Measurements from ENCODE around the gene LINGO1.

LINGO1 gene

GRCh38 chr15:77654975-77655374, 22.3 kb upstream of the LINGO1 start:
- no peak overlapping the region for H3K9ac ChIP-seq (ENCODE audit: low read depth, low read length)
- H3K27ac ChIP-seq (ENCODE audit: low read depth, low read length), result no peak overlapping the region
- no peaks in the 10 kb centered on the region for H3K36me3 ChIP-seq (ENCODE audit: insufficient read depth, low read length)
- H3K4me1 ChIP-seq (ENCODE audit: insufficient read depth, low read length), result 0 out of 2 replicates have a peak, but pooled peaks cover 2% of the 10 kb centered on the region
- H3K27me3 ChIP-seq (ENCODE audit: insufficient read depth, low read length), result no peaks in the 10 kb centered on the region
- 38% methylated on average over 4 of the region's 4 CpGs for WGBS
- no peak overlapping the region for H3K4me3 ChIP-seq (ENCODE audit: low read length)
- no peaks in the 10 kb centered on the region for H3K9me3 ChIP-seq (ENCODE audit: insufficient read depth, low read depth, low read length)

DNA sequence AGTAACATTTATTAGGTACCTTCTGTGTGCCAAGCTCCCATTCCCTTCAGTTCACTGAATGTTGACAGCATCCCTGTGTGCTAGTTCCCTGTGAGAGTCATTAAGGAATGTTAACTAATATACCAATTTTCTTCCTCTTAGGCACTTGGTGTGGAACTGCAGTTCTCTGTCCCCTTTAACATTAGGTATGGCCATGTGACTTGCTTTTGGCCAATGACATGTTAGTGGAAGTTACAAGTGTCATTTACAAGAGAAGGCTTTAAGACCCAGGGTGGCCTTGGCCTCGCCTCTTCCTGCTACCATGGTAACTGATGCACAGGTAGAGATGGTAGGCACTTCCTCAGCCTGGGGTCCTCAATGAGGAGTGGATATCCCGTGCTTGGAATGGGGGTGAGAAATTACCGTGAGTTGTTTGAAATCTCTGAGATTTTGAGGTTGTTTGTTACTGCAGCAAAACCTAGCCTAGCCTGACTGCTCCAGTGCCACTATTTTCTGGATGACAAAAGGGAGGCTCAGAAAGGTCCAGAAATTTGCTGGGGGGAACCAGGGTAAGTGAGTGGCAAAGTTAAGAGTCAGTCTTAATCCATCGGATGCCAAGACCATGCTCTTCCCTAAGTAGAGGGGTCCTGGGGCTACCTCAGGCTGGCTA, 21.2 kb upstream of the LINGO1 start:
- Histone ChIP-seq H3K9me3 (ENCODE audit: insufficient read depth, low read depth, low read length) (no peaks in the 10 kb centered on the region), H3K27me3 (ENCODE audit: insufficient read depth, low read length) (no peaks in the 10 kb centered on the region), H3K36me3 (ENCODE audit: insufficient read depth, low read length) (no peaks in the 10 kb centered on the region), H3K9ac (ENCODE audit: low read depth, low read length) (no peak overlapping the region), H3K4me1 (ENCODE audit: insufficient read depth, low read length) (0 out of 2 replicates have a peak, but pooled peaks cover 2% of the 10 kb centered on the region), H3K4me3 (ENCODE audit: low read length) (no peak overlapping the region), H3K27ac (ENCODE audit: low read depth, low read length) (no peak overlapping the region)
- WGBS, result 88% methylated on average over 4 of the region's 4 CpGs

DNA sequence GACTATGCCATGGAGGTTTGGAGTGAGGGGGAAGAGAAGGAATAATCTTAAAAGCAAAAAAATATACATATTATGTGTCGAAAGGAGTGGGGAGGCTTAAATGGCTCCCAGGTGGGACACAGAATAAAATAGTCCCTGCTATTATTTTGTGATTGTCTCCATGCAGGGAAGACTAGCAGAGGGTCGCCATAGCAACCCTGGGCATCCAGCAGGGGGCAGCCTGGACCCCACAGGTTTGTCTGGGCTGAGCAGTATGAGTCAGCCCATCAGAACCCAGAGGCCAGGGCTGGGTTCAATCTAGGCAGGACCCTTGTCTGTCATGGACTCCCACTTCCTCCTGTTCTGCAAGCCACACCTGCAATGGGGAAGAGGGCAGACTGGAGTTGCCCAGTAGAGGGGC, 17.6 kb upstream of the LINGO1 start:
- Histone ChIP-seq H3K9ac (ENCODE audit: low read depth, low read length) (no peak overlapping the region), H3K27ac (ENCODE audit: low read depth, low read length) (no peak overlapping the region), H3K36me3 (ENCODE audit: insufficient read depth, low read length) (no peaks in the 10 kb centered on the region), H3K4me1 (ENCODE audit: insufficient read depth, low read length) (0 out of 2 replicates have a peak, but pooled peaks cover 2% of the 10 kb centered on the region), H3K27me3 (ENCODE audit: insufficient read depth, low read length) (no peaks in the 10 kb centered on the region), H3K9me3 (ENCODE audit: insufficient read depth, low read depth, low read length) (no peaks in the 10 kb centered on the region), H3K4me3 (ENCODE audit: low read length) (no peak overlapping the region)
- WGBS, result 49% methylated on average over 2 of the region's 2 CpGs

DNA sequence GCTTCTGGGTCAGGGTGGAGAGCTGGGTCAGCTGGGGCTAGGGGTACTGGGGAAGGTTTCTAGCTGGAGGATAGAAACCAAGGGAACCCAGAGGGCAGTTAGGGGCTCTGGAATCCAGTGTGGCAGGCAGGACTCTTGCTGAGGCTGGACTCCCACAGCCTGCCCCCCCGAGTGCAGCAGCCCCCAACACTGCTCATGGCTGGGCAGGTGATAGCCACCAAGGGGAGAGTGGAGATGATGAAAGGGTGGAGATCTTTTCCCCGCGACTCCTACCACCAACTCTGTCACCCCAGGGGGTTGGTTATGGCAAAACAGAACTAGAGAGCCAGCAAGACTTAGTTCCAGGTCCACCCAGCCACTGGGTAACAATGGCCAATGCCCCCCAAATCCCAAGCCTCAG, 16.9 kb upstream of the LINGO1 start:
- Histone ChIP-seq H3K9ac (ENCODE audit: low read depth, low read length) (no peak overlapping the region), H3K4me3 (ENCODE audit: low read length) (no peak overlapping the region), H3K9me3 (ENCODE audit: insufficient read depth, low read depth, low read length) (no peaks in the 10 kb centered on the region), H3K27ac (ENCODE audit: low read depth, low read length) (no peak overlapping the region), H3K27me3 (ENCODE audit: insufficient read depth, low read length) (no peaks in the 10 kb centered on the region), H3K4me1 (ENCODE audit: insufficient read depth, low read length) (0 out of 2 replicates have a peak, but pooled peaks cover 2% of the 10 kb centered on the region), H3K36me3 (ENCODE audit: insufficient read depth, low read length) (no peaks in the 10 kb centered on the region)
- 82% methylated on average over 1 of the region's 3 CpGs for WGBS

GRCh38 chr15:77649017-77649416, 16.3 kb upstream of the LINGO1 start:
- H3K9me3 ChIP-seq (ENCODE audit: insufficient read depth, low read depth, low read length), result no peaks in the 10 kb centered on the region
- H3K9ac ChIP-seq (ENCODE audit: low read depth, low read length), result no peak overlapping the region
- H3K27me3 ChIP-seq (ENCODE audit: insufficient read depth, low read length), result no peaks in the 10 kb centered on the region
- no peaks in the 10 kb centered on the region for H3K36me3 ChIP-seq (ENCODE audit: insufficient read depth, low read length)
- H3K27ac ChIP-seq (ENCODE audit: low read depth, low read length), result no peak overlapping the region
- no peak overlapping the region for H3K4me3 ChIP-seq (ENCODE audit: low read length)
- WGBS, result 93% methylated on average over 6 of the region's 6 CpGs
- 0 out of 2 replicates have a peak, but pooled peaks cover 2% of the 10 kb centered on the region for H3K4me1 ChIP-seq (ENCODE audit: insufficient read depth, low read length)

DNA sequence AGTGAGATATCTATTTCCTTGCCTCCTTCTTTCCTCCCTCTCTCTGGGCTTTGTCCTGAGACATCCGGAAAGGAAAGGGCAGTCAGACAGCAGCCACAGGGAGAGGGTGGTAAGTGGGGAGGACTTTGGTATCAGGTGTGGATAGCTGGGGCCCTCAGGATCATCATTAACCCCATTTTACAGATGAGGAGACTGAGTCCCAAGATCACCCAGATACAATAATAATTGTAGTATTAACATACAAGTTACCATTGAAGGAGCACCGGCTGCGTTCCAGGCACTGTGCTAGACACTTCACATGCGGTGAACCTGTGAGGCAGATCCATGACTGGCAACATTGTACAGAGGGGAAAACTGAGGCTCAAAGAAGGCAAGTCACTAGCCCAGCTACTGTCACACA, 15.2 kb upstream of the LINGO1 start:
- WGBS, result 96% methylated on average over 3 of the region's 4 CpGs
- Histone ChIP-seq H3K27me3 (ENCODE audit: insufficient read depth, low read length) (no peaks in the 10 kb centered on the region), H3K9me3 (ENCODE audit: insufficient read depth, low read depth, low read length) (no peaks in the 10 kb centered on the region), H3K4me1 (ENCODE audit: insufficient read depth, low read length) (0 out of 2 replicates have a peak, but pooled peaks cover 2% of the 10 kb centered on the region), H3K9ac (ENCODE audit: low read depth, low read length) (no peak overlapping the region), H3K27ac (ENCODE audit: low read depth, low read length) (no peak overlapping the region), H3K36me3 (ENCODE audit: insufficient read depth, low read length) (no peaks in the 10 kb centered on the region), H3K4me3 (ENCODE audit: low read length) (no peak overlapping the region)

DNA sequence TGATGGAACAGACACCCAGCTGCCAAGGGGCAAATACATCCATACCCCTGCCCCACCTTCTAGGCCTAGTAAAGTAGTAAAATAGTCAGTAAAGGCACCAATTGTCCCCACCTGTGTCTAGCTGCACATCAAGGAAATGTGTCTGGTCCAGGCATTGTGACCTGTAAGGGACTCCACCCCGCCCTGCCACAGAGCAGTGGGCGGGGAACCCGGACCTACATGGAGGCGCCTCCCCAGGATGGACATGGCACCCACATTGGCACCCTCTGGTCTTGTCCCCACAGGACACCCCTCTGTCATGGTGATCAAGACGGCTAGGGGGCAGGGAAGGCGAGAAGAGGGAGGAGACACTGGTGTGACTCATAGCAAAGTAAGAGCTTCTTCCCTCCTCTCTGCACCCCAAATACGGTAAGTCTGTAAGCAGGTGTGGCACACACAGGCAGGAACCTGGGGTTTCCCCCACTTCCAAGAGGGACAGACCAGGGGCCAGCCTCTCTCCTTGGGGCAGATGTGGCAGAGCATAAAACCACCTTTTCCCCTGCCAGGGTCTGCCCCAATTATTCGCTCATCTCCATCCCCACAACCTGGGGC, 13.5 kb upstream of the LINGO1 start:
- no peaks in the 10 kb centered on the region for H3K27me3 ChIP-seq (ENCODE audit: insufficient read depth, low read length)
- 86% methylated on average over 8 of the region's 8 CpGs for WGBS
- H3K27ac ChIP-seq (ENCODE audit: low read depth, low read length), result no peak overlapping the region
- H3K9ac ChIP-seq (ENCODE audit: low read depth, low read length), result no peak overlapping the region
- no peaks in the 10 kb centered on the region for H3K36me3 ChIP-seq (ENCODE audit: insufficient read depth, low read length)
- H3K4me3 ChIP-seq (ENCODE audit: low read length), result no peak overlapping the region
- H3K9me3 ChIP-seq (ENCODE audit: insufficient read depth, low read depth, low read length), result no peaks in the 10 kb centered on the region
- 0 out of 2 replicates have a peak, but pooled peaks cover 2% of the 10 kb centered on the region for H3K4me1 ChIP-seq (ENCODE audit: insufficient read depth, low read length)

- no peak overlapping the region for H3K4me3 ChIP-seq (ENCODE audit: low read length)
- 89% methylated on average over 8 of the region's 8 CpGs for WGBS
Observed at GRCh38 chr15:77645602-77646001, 12.9 kb upstream of the LINGO1 start.

DNA sequence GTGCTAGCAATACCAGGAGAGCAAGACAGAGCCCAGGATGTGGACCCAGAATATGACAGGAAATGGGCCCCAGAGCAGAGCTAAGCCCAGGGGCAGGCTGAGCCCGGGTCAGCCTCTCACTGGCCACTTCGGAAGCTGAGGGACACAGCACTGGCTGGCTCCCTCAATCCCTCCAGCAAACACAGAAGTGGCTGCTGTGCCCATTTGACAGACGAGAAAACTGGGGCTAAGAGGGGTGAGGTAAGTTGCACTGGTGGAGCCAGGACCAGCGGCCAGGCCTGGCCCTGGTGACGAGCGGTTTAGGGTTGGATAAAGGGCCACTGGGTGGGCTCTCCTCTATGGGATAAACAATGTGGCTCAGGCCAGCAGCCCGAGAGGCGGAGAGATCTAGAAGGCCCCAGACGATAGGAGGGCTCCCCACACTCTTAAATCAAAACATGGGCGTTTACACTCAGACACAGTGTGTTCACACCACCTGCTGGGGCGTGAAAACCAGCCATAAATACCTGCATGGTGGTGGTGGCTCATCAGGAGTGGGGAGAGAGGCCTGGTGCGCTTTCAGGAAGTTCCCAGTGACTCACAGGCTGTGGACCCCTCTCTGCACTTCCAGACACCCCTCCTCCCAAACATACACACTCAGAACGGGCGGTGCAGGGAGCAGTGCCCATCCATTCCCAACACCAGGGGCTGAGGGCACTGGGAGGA, 12.0 kb upstream of the LINGO1 start:
- Histone ChIP-seq H3K36me3 (ENCODE audit: insufficient read depth, low read length) (no peaks in the 10 kb centered on the region), H3K27ac (ENCODE audit: low read depth, low read length) (no peak overlapping the region), H3K4me1 (ENCODE audit: insufficient read depth, low read length) (no peaks in the 10 kb centered on the region), H3K9ac (ENCODE audit: low read depth, low read length) (no peak overlapping the region), H3K27me3 (ENCODE audit: insufficient read depth, low read length) (no peaks in the 10 kb centered on the region), H3K9me3 (ENCODE audit: insufficient read depth, low read depth, low read length) (no peaks in the 10 kb centered on the region), H3K4me3 (ENCODE audit: low read length) (no peak overlapping the region)
- 78% methylated on average over 14 of the region's 14 CpGs for WGBS

More at GRCh38 chr15:77645602-77646001, 12.9 kb upstream of the LINGO1 start:
- H3K4me1 ChIP-seq (ENCODE audit: insufficient read depth, low read length), result 0 out of 2 replicates have a peak, but pooled peaks cover 2% of the 10 kb centered on the region
- no peaks in the 10 kb centered on the region for H3K27me3 ChIP-seq (ENCODE audit: insufficient read depth, low read length)
- H3K9ac ChIP-seq (ENCODE audit: low read depth, low read length), result no peak overlapping the region
- H3K9me3 ChIP-seq (ENCODE audit: insufficient read depth, low read depth, low read length), result no peaks in the 10 kb centered on the region
- H3K36me3 ChIP-seq (ENCODE audit: insufficient read depth, low read length), result no peaks in the 10 kb centered on the region
- H3K27ac ChIP-seq (ENCODE audit: low read depth, low read length), result no peak overlapping the region

DNA sequence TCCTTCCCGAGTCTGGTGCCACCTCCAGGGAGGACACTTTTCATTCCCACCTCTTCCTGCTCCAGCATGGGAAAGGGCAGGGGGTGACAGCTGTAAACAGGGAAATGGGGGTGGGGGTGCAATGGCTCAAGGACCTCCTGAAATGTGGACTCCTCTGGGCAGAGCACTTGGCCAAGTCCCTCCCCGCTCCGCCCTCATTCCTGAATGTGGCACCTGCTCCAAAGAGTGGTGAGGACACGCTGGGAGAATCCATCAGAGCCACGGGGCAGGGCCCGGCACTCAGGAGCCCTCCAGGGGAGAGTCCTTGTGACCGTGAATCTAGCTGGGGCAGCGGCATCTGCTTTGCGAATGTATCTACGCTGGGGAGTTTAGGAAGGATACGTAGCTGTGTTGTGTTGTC, 11.1 kb upstream of the LINGO1 start:
- Histone ChIP-seq H3K4me3 (ENCODE audit: low read length) (no peak overlapping the region), H3K4me1 (ENCODE audit: insufficient read depth, low read length) (no peaks in the 10 kb centered on the region), H3K27ac (ENCODE audit: low read depth, low read length) (no peak overlapping the region), H3K27me3 (ENCODE audit: insufficient read depth, low read length) (no peaks in the 10 kb centered on the region), H3K36me3 (ENCODE audit: insufficient read depth, low read length) (no peaks in the 10 kb centered on the region), H3K9ac (ENCODE audit: low read depth, low read length) (no peak overlapping the region), H3K9me3 (ENCODE audit: insufficient read depth, low read depth, low read length) (no peaks in the 10 kb centered on the region)
- 89% methylated on average over 11 of the region's 11 CpGs for WGBS

DNA sequence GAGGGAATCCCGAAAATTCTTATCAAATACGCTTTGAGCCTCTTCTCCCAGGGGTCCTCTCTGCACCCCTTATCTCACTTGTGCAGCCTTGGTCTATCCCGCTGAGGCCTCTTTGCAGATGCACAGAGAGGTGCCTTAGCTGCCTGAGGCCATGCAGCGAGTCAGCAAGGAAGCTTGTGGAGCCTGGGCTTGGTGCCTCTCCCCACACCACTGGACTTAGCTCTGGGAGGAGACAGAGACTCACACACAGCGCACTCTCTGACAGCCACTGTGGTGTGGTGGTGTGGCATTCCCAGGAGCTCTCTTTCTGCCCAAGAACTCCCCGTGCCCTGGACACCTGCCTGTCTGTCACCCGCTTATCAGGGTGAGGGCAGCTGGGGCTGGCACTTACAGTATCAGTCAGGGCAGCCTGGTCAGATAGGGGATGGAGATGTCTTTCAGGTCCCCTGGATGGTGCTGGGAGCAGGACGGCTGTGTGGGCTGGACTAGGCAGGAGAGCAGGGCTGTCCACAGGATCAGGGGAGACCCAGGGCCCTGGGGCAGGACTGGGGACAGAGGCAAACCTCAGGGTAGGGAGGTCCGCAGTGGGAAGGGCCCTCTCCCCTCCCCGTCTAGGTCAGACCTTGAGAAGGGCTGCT, 10.2 kb upstream of the LINGO1 start:
- no peak overlapping the region for H3K9ac ChIP-seq (ENCODE audit: low read depth, low read length)
- 72% methylated on average over 10 of the region's 10 CpGs for WGBS

More for the DNA sequence above, 10.2 kb upstream of the LINGO1 start:
- no peak overlapping the region for H3K27ac ChIP-seq (ENCODE audit: low read depth, low read length)
- H3K36me3 ChIP-seq (ENCODE audit: insufficient read depth, low read length), result no peaks in the 10 kb centered on the region
- H3K4me3 ChIP-seq (ENCODE audit: low read length), result no peak overlapping the region
- no peaks in the 10 kb centered on the region for H3K9me3 ChIP-seq (ENCODE audit: insufficient read depth, low read depth, low read length)
- H3K27me3 ChIP-seq (ENCODE audit: insufficient read depth, low read length), result no peaks in the 10 kb centered on the region
- no peaks in the 10 kb centered on the region for H3K4me1 ChIP-seq (ENCODE audit: insufficient read depth, low read length)

All from HUES64 (cell line).